IMR-90 (cell line): ENCODE data around the gene SEC14L1. TPM values are rescaled to one million over a fixed set of nuclear protein-coding genes. Genes with fewer than 3 reads are reported as not detected.

Experiments used
- ATAC-seq: fragments of 200-7000 bp; cut with Tn5 transposase; 2 replicates; pipeline ENCODE4 v1.9.1; 2020; ENCODE audit warnings: low read depth, mild to moderate bottlenecking, moderate library complexity
- BruUV-seq: library from RNA; stranded (reverse); fragments of 400-500 nt; replicated peaks from 2 replicates; lab custom pipeline; 2021; lab: Mats Ljungman, UMichigan
- CTCF ChIA-PET: fragments of 300-600 bp; formaldehyde crosslinking; extraction: SDS; loops from one replicate; lab custom pipeline; 2021; ENCODE audit warnings: antibody characterized with exemption; lab: Yijun Ruan, JAX
- POLR2A ChIA-PET: fragments of 300-600 bp; sonication (Branson Sonifier 250); formaldehyde crosslinking; loops from one replicate; lab custom pipeline; 2022; ENCODE audit warnings: antibody characterized with exemption; ENCODE audit not compliant: unreplicated experiment; lab: Charles Lee
- DNase-seq: peaks from one replicate; pipeline ENCODE4 v3.0.0; 2013
- H2AFZ ChIP-seq: replicated peaks from 2 replicates; pipeline ENCODE3; 2013; ENCODE audit warnings: low read length, mild to moderate bottlenecking; ENCODE audit not compliant: poor library complexity
- H2AK5ac ChIP-seq: 2 replicates; pipeline ENCODE4 v1.6.1; 2013; ENCODE audit warnings: low read depth, low read length, inconsistent platforms
- H2AK9ac ChIP-seq: replicated peaks from 2 replicates; pipeline ENCODE3; 2013; ENCODE audit warnings: mild to moderate bottlenecking, low read depth, low read length, moderate library complexity; ENCODE audit not compliant: poor library complexity
- H2BK120ac ChIP-seq: 2 replicates; pipeline ENCODE4 v1.6.1; 2013; ENCODE audit warnings: low read depth, low read length, inconsistent platforms
- H2BK15ac ChIP-seq: 3 replicates; pipeline ENCODE4 v1.6.1; 2013; ENCODE audit warnings: low read depth, low read length, inconsistent platforms
- H2BK20ac ChIP-seq: 2 replicates; pipeline ENCODE4 v1.6.1; 2013; ENCODE audit warnings: low read depth, mild to moderate bottlenecking, inconsistent platforms, low read length, moderate library complexity
- H2BK5ac ChIP-seq: 2 replicates; pipeline ENCODE4 v1.6.1; 2013; ENCODE audit warnings: mild to moderate bottlenecking, low read depth, low read length, inconsistent platforms; ENCODE audit not compliant: poor library complexity, severe bottlenecking
- H3K14ac ChIP-seq: replicated peaks from 2 replicates; pipeline ENCODE4 v1.6.1; 2013; ENCODE audit warnings: low read depth, low read length, inconsistent platforms
- H3K18ac ChIP-seq: 2 replicates; pipeline ENCODE4 v1.6.1; 2013; ENCODE audit warnings: low read depth, low read length, control low read depth
- H3K23ac ChIP-seq: 2 replicates; pipeline ENCODE4 v1.6.1; 2013; ENCODE audit warnings: low read depth, low read length, inconsistent platforms
- H3K27ac ChIP-seq: 2 replicates; pipeline ENCODE4 v1.5.1; 2013; ENCODE audit warnings: mild to moderate bottlenecking, control low read depth, low read length; ENCODE audit not compliant: insufficient read depth
- H3K27me3 ChIP-seq: 2 replicates; pipeline ENCODE4 v1.6.1; 2013; ENCODE audit warnings: low read length; ENCODE audit not compliant: control insufficient read depth, insufficient read depth
- H3K36me3 ChIP-seq: 2 replicates; pipeline ENCODE4 v1.6.1; 2013; ENCODE audit warnings: low read length, mixed read lengths; ENCODE audit not compliant: control insufficient read depth, insufficient read depth
- H3K4ac ChIP-seq: 2 replicates; pipeline ENCODE4 v1.6.1; 2013; ENCODE audit warnings: low read depth, low read length, inconsistent platforms
- H3K4me1 ChIP-seq: 2 replicates; pipeline ENCODE4 v1.6.1; 2013; ENCODE audit warnings: low read length, mixed read lengths; ENCODE audit not compliant: control insufficient read depth, insufficient read depth
- H3K4me2 ChIP-seq: 2 replicates; pipeline ENCODE4 v1.6.1; 2013; ENCODE audit warnings: low read depth, mild to moderate bottlenecking, control low read depth, low read length, moderate library complexity
- H3K4me3 ChIP-seq: 2 replicates; pipeline ENCODE4 v1.5.1; 2013; ENCODE audit warnings: low read depth, mild to moderate bottlenecking, control low read depth, low read length, moderate library complexity; ENCODE audit not compliant: insufficient read depth
- H3K56ac ChIP-seq: 2 replicates; pipeline ENCODE4 v1.6.1; 2013; ENCODE audit warnings: low read length, inconsistent platforms; ENCODE audit not compliant: insufficient read depth; ENCODE audit errors: extremely low read depth
- H3K79me1 ChIP-seq, 2 experiments: 2 replicates each; pipeline ENCODE4 v1.6.1; 2013; ENCODE audit warnings: low read length in 2 of 2, inconsistent platforms in 1 of 2, low read depth in 1 of 2
- H3K9ac ChIP-seq: 2 replicates; pipeline ENCODE4 v1.6.1; 2013; ENCODE audit warnings: low read depth, low read length, control low read depth
- H3K9me1 ChIP-seq: 2 replicates; pipeline ENCODE4 v1.6.1; 2013; ENCODE audit warnings: low read length, inconsistent platforms; ENCODE audit not compliant: insufficient read depth
- H3K9me3 ChIP-seq: 2 replicates; pipeline ENCODE4 v1.6.1; 2013; ENCODE audit warnings: low read length; ENCODE audit not compliant: control insufficient read depth, insufficient read depth
- H4K20me1 ChIP-seq: 2 replicates; pipeline ENCODE4 v1.6.1; 2013; ENCODE audit warnings: low read length, inconsistent platforms; ENCODE audit not compliant: insufficient read depth
- H4K5ac ChIP-seq: 2 replicates; pipeline ENCODE4 v1.6.1; 2013; ENCODE audit warnings: mild to moderate bottlenecking, low read depth, low read length, control low read depth
- H4K8ac ChIP-seq, 2 experiments: 2 replicates each; pipeline ENCODE4 v1.6.1; 2013; ENCODE audit warnings: low read depth in 2 of 2, low read length in 2 of 2, control low read depth in 1 of 2, inconsistent platforms in 1 of 2
- H4K91ac ChIP-seq: 2 replicates; pipeline ENCODE4 v1.6.1; 2013; ENCODE audit warnings: low read depth, low read length, inconsistent platforms; ENCODE audit not compliant: insufficient read depth
- CEBPB ChIP-seq: IDR thresholded peaks from 2 replicates; pipeline ENCODE4 v1.6.1; 2012; ENCODE audit warnings: low read depth, low read length, improper control_type of control experiment
- CHD1 ChIP-seq: IDR thresholded peaks from 2 replicates; pipeline ENCODE4 v1.6.1; 2012; ENCODE audit warnings: low read depth, low read length, improper control_type of control experiment
- CTCF ChIP-seq: conservative IDR thresholded peaks from 2 replicates; pipeline ENCODE4 v1.5.1; 2012; ENCODE audit warnings: mild to moderate bottlenecking, low read depth, low read length, improper control_type of control experiment
- ELK1 ChIP-seq: fragments of 150-350 bp; IDR thresholded peaks from 2 replicates; pipeline ENCODE4 v1.6.1; 2016; ENCODE audit warnings: low read depth, mild to moderate bottlenecking, low read length, moderate library complexity, borderline replicate concordance
- FOS ChIP-seq: fragments of 150-350 bp; IDR thresholded peaks from 2 replicates; pipeline ENCODE4 v1.6.1; 2016; ENCODE audit warnings: low read depth, low read length
- MAFK ChIP-seq: IDR thresholded peaks from 2 replicates; pipeline ENCODE4 v1.6.1; 2012; ENCODE audit warnings: low read depth, low read length, improper control_type of control experiment
- MAZ ChIP-seq: IDR thresholded peaks from 2 replicates; pipeline ENCODE4 v1.6.1; 2012; ENCODE audit warnings: low read depth, mild to moderate bottlenecking, low read length, improper control_type of control experiment, moderate library complexity, borderline replicate concordance
- NFE2L2 ChIP-seq: fragments of 150-350 bp; IDR thresholded peaks from 2 replicates; pipeline ENCODE4 v1.6.1; 2016; ENCODE audit warnings: low read depth, mild to moderate bottlenecking, low read length
- POLR2A ChIP-seq: IDR thresholded peaks from 2 replicates; pipeline ENCODE4 v1.6.1; 2012; ENCODE audit warnings: mild to moderate bottlenecking, low read depth, low read length
- RAD21 ChIP-seq: IDR thresholded peaks from 2 replicates; pipeline ENCODE4 v1.6.1; 2012; ENCODE audit warnings: low read length, improper control_type of control experiment
- RCOR1 ChIP-seq: IDR thresholded peaks from 2 replicates; pipeline ENCODE4 v1.6.1; 2012; ENCODE audit warnings: mild to moderate bottlenecking, low read length, improper control_type of control experiment; ENCODE audit not compliant: insufficient replicate concordance
- RFX5 ChIP-seq: IDR thresholded peaks from 2 replicates; pipeline ENCODE4 v1.8.0; 2012; ENCODE audit warnings: low read depth, mild to moderate bottlenecking, low read length, moderate library complexity
- SMC3 ChIP-seq: fragments of 150-350 bp; IDR thresholded peaks from 2 replicates; pipeline ENCODE4 v1.6.1; 2016; ENCODE audit warnings: low read depth, mild to moderate bottlenecking, antibody characterized with exemption, low read length, moderate library complexity
- USF2 ChIP-seq: fragments of 150-350 bp; IDR thresholded peaks from 2 replicates; pipeline ENCODE4 v1.6.1; 2017; ENCODE audit warnings: mild to moderate bottlenecking, antibody characterized with exemption, low read length, low read depth
- WGBS, 2 experiments: methylation state at CpG; one replicate each; pipeline versions ENCODE4 v1.1.5 to v1.1.7; 2013; ENCODE audit warnings: missing lambda C conversion rate in 2 of 2; ENCODE audit not compliant: insufficient read length in 1 of 2; ENCODE audit errors: extremely low coverage in 2 of 2; 5-methylcytosine and 5-hydroxymethylcytosine counted together
- dilution Hi-C: fragments of 300-500 bp; cut with HindIII; formaldehyde crosslinking; loops from one replicate; pipeline ENCODE4 v1.14.3; 2018; ENCODE audit warnings: low sequenced_read_pairs; ENCODE audit not compliant: unreplicated experiment
- in situ Hi-C: fragments of 300-500 bp; cut with MboI; formaldehyde crosslinking; loops from 3 replicates; pipeline ENCODE4 v1.14.3; 2019; ENCODE audit warnings: low sequenced_read_pairs, inconsistent platforms, mixed read lengths
- intact Hi-C: fragments of 100-400 bp; cut with micrococcal nuclease; formaldehyde crosslinking; loops from 2 replicates; pipeline ENCODE4 v1.10.0; 2022
- polyA plus RNA-seq, 3 experiments: library from polyadenylated mRNA; depleted of rRNA; stranded (reverse); fragments of >200 nt; gene quantifications; 2 replicates each; pipeline ENCODE4 v1.2.3, GENCODE V29; 2012; ENCODE audit warnings: low replicate concordance in 1 of 3
- total RNA-seq: library from RNA; depleted of rRNA; stranded (reverse); fragments of >200 nt; gene quantifications from 2 replicates; pipeline ENCODE4 v1.2.3, GENCODE V29; 2012

The SEC14L1 gene
- total and polyA plus RNA-seq, 2 of the 4 experiments (the other 2 are of a cell fraction): 24.9 to 35.8 TPM

GRCh38 chr17:77107506-77108433 lies 33.0 kb upstream of the SEC14L1 start:
- in situ Hi-C loops: no loop called here
- POLR2A ChIA-PET: no interaction called here
- dilution Hi-C loops: no loop called here
- Histone ChIP-seq H3K4me1 (peaks cover 7% of the 10 kb centered on the region), H3K9me1 (peaks cover 7% of the 10 kb centered on the region), H2BK5ac (no peak overlapping the region), H4K8ac (no peak overlapping the region; a peak in 1 of 4 replicates), H3K4me2 (no peak overlapping the region), H3K56ac (no peak overlapping the region), H3K27me3 (no peaks in the 10 kb centered on the region), H2AFZ (peak overlapping the region; percentile 39), H3K36me3 (no peaks in the 10 kb centered on the region), H4K20me1 (no peaks in the 10 kb centered on the region), H2BK15ac (no peak overlapping the region; the same call in 2 of the 3 replicates), H3K4me3 (no peak overlapping the region), H3K23ac (no peak overlapping the region), H3K9ac (no peak overlapping the region), H2AK9ac (peak overlapping the region; percentile 70), H3K27ac (no peak overlapping the region), H3K79me1 (peaks cover 0 to 5% of the 10 kb centered on the region in 2 experiments; a peak in 1 of 4 replicates), H3K4ac (no peak overlapping the region), H3K14ac (no peak overlapping the region), H2BK20ac (no peak overlapping the region), H2AK5ac (peak overlapping the region; percentile 70), H3K18ac (no peak overlapping the region), H4K5ac (no peak overlapping the region), H3K9me3 (no peaks in the 10 kb centered on the region), H4K91ac (no peak overlapping the region), H2BK120ac (no peak overlapping the region)
- intact Hi-C loops: no loop called here
- WGBS, 2 experiments: 88% methylated on average over 5 of the region's 23 CpGs; no CpG with 5 or more reads in 1 of the 2 experiments
- ATAC-seq (peak; percentile 51), DNase-seq (peak; percentile 39)
- CTCF ChIA-PET: no interaction called here
- no TSS peak for BruUV-seq
- TF ChIP-seq POLR2A: no peak
- no peak for TF ChIP-seq RAD21
- TF ChIP-seq FOS: no peak
- no peak for TF ChIP-seq CTCF
- TF ChIP-seq MAFK: no peak
- TF ChIP-seq NFE2L2: no peak
- no peak for TF ChIP-seq CHD1
- no peak for TF ChIP-seq RFX5
- TF ChIP-seq MAZ: no peak
- no peak for TF ChIP-seq USF2
- TF ChIP-seq ELK1: no peak
- TF ChIP-seq RCOR1: no peak
- no peak for TF ChIP-seq SMC3
- TF ChIP-seq CEBPB: no peak
